OCI-LY1 (cell line): ENCODE measurements around the gene VAMP7.
"Not testable (repeated sequence)": the region's sequence is repeated elsewhere in the genome, so short reads cannot be mapped to it uniquely, and the experiment has no call there.

ENCODE experiments used
- H2AFZ ChIP-seq: fragments of 200-600 bp; sonication (generic), shearing (Covaris generic); 2 replicates; pipeline ENCODE4 v1.6.0; 2014; ENCODE audit warnings: antibody characterized with exemption, mild to moderate bottlenecking, low read length
- H3F3A ChIP-seq: fragments of 200-600 bp; sonication (generic), shearing (Covaris generic); 2 replicates; pipeline ENCODE4 v1.6.0; 2014; ENCODE audit warnings: mild to moderate bottlenecking, antibody characterized with exemption, low read length, moderate library complexity; ENCODE audit not compliant: insufficient read depth
- H3K27ac ChIP-seq: fragments of 200-600 bp; sonication (generic); 2 replicates; pipeline ENCODE4 v1.5.1; 2014; ENCODE audit warnings: low read length, mixed run types, mild to moderate bottlenecking, low read depth; ENCODE audit not compliant: poor library complexity, severe bottlenecking
- H3K27me3 ChIP-seq: fragments of 200-600 bp; sonication (generic); 2 replicates; pipeline ENCODE4 v1.6.0; 2014; ENCODE audit warnings: antibody characterized with exemption, mild to moderate bottlenecking, low read length, moderate library complexity; ENCODE audit not compliant: insufficient read depth
- H3K36me3 ChIP-seq: fragments of 200-600 bp; sonication (generic); 2 replicates; pipeline ENCODE4 v1.6.1; 2014; ENCODE audit warnings: mild to moderate bottlenecking, antibody characterized with exemption, low read length, moderate library complexity, mixed read lengths; ENCODE audit not compliant: insufficient read depth
- H3K4me1 ChIP-seq: fragments of 200-600 bp; sonication (generic); 2 replicates; pipeline ENCODE4 v1.5.1; 2014; ENCODE audit warnings: mild to moderate bottlenecking, low read length, moderate library complexity; ENCODE audit not compliant: insufficient read depth, severe bottlenecking
- H3K4me2 ChIP-seq: fragments of 200-600 bp; sonication (generic), shearing (Covaris generic); 2 replicates; pipeline ENCODE4 v1.6.1; 2014; ENCODE audit warnings: low read length
- H3K4me3 ChIP-seq: fragments of 200-600 bp; sonication (generic); 2 replicates; pipeline ENCODE4 v1.5.1; 2014; ENCODE audit warnings: low read length, low read depth, mild to moderate bottlenecking, mixed read lengths; ENCODE audit not compliant: poor library complexity, severe bottlenecking
- H3K79me2 ChIP-seq: fragments of 200-600 bp; shearing (Covaris generic); 2 replicates; pipeline ENCODE4 v1.6.1; 2016; ENCODE audit warnings: mixed run types, low read length, mixed read lengths; ENCODE audit not compliant: insufficient read depth
- H3K9ac ChIP-seq: fragments of 200-600 bp; sonication (generic), shearing (Covaris generic); 2 replicates; pipeline ENCODE4 v1.6.1; 2014; ENCODE audit warnings: mild to moderate bottlenecking, low read length, mixed read lengths
- H3K9me2 ChIP-seq: fragments of 200-600 bp; sonication (generic), shearing (Covaris generic); 2 replicates; pipeline ENCODE4 v1.6.1; 2014; ENCODE audit warnings: low read depth, mild to moderate bottlenecking, low read length, mixed read lengths
- H3K9me3 ChIP-seq: fragments of 200-600 bp; shearing (Covaris generic); 2 replicates; pipeline ENCODE4 v1.6.1; 2014; ENCODE audit warnings: low read length, mixed read lengths
- H4K20me1 ChIP-seq: fragments of 200-600 bp; sonication (generic), shearing (Covaris generic); 2 replicates; pipeline ENCODE4 v1.6.0; 2016; ENCODE audit warnings: mild to moderate bottlenecking, low read length; ENCODE audit not compliant: insufficient read depth
- EZH2 ChIP-seq: fragments of 200-600 bp; sonication (generic), shearing (Covaris generic); IDR thresholded peaks from 2 replicates; pipeline ENCODE4 v1.8.0; 2017; ENCODE audit warnings: borderline replicate concordance, mixed run types, mild to moderate bottlenecking, antibody characterized with exemption, low read length, moderate library complexity, mixed read lengths
- TF ChIP-seq, protein P1 (sequence below): fragments of 200-600 bp; sonication (generic), shearing (Covaris generic); IDR thresholded peaks from 2 replicates; pipeline ENCODE4 v1.5.1; 2017; ENCODE audit warnings: mild to moderate bottlenecking, antibody characterized with exemption, low read length, moderate library complexity, mixed read lengths

The VAMP7 gene

DNA sequence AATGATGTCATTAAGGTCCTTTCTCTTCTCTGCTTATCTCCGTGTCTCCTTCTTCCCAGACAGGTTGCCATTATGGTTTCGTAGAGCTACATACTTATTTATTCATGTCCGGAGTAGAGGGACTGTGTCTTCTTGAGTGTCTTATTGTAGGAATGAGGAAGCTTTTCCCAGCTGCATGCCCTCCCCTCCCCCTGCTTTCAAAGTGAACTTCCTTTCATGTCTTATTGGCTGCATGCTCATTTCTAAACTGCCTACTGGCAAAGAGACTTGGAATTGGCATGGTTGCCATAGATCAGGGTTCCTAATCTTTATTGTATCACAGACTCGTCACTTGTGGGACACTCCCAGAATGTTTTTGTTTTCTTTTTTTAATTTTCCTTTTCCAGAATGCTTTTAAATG, 15.4 kb downstream of the VAMP7 start:
- Histone ChIP-seq H3F3A (no peaks in the 10 kb centered on the region), H3K9me3 (no peaks in the 10 kb centered on the region), H3K27ac (no peak overlapping the region), H2AFZ (no peak overlapping the region), H3K79me2 (no peaks in the 10 kb centered on the region), H4K20me1 (no peaks in the 10 kb centered on the region), H3K9ac (no peak overlapping the region), H3K4me3 (no peak overlapping the region), H3K27me3 (no peaks in the 10 kb centered on the region), H3K4me2 (no peak overlapping the region), H3K9me2 (no peaks in the 10 kb centered on the region), H3K36me3 (peaks cover 57% of the 10 kb centered on the region), H3K4me1 (no peaks in the 10 kb centered on the region)
- TF ChIP-seq, protein P1, sequence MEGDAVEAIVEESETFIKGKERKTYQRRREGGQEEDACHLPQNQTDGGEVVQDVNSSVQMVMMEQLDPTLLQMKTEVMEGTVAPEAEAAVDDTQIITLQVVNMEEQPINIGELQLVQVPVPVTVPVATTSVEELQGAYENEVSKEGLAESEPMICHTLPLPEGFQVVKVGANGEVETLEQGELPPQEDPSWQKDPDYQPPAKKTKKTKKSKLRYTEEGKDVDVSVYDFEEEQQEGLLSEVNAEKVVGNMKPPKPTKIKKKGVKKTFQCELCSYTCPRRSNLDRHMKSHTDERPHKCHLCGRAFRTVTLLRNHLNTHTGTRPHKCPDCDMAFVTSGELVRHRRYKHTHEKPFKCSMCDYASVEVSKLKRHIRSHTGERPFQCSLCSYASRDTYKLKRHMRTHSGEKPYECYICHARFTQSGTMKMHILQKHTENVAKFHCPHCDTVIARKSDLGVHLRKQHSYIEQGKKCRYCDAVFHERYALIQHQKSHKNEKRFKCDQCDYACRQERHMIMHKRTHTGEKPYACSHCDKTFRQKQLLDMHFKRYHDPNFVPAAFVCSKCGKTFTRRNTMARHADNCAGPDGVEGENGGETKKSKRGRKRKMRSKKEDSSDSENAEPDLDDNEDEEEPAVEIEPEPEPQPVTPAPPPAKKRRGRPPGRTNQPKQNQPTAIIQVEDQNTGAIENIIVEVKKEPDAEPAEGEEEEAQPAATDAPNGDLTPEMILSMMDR, result no peak
- no peak for TF ChIP-seq EZH2

DNA sequence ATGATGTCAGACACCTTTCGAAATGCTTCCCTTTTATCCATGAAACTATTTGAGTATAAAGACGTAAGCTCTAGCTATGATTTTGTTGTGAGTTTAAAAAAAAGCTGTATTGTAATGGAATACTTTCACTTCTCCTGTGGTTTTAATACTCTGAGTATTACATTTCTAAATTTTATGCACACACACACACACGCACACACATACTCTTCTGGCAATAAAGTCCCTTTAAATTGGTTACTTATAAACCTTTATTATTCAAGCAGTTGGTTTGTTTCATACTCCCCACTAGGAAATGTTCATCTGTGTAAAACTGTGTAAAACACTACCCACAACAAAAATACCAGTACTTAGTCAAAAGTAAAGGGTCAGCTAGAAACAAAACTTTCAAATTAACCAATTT, 18.2 kb downstream of the VAMP7 start:
- Histone ChIP-seq H3K4me3 (no peak overlapping the region), H2AFZ (no peak overlapping the region), H3F3A (no peaks in the 10 kb centered on the region), H3K4me2 (no peak overlapping the region), H3K9ac (no peak overlapping the region), H3K9me3 (no peaks in the 10 kb centered on the region), H3K27ac (no peak overlapping the region), H3K4me1 (no peaks in the 10 kb centered on the region), H3K79me2 (no peaks in the 10 kb centered on the region), H3K27me3 (no peaks in the 10 kb centered on the region), H3K36me3 (peaks cover 42% of the 10 kb centered on the region), H3K9me2 (no peaks in the 10 kb centered on the region), H4K20me1 (no peaks in the 10 kb centered on the region)
- TF ChIP-seq, protein P1, result no peak
- TF ChIP-seq EZH2, result no peak

DNA sequence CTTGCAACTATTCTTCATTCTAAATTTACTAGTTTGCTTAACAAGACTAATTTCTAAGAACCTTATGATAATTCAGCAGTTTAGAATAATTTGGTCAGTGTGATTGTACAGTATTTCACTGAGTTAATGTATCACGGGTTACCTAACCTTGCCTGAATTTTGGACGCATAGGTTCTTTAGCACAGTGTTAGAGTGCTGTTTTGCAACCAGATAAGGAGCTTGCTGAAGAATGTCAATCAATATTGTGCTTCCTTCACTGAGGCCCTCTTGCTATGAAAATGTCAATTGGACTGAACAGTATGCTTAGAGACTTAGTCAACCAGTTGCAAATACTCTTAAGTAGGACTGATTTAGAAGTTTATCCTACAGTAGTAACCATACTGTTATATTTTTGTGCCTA, 19.6 kb downstream of the VAMP7 start:
- Histone ChIP-seq H3K79me2 (no peaks in the 10 kb centered on the region), H3F3A (no peaks in the 10 kb centered on the region), H3K9me3 (no peaks in the 10 kb centered on the region), H3K4me2 (no peak overlapping the region), H4K20me1 (no peaks in the 10 kb centered on the region), H2AFZ (no peak overlapping the region), H3K27ac (no peak overlapping the region), H3K4me1 (no peaks in the 10 kb centered on the region), H3K9ac (no peak overlapping the region), H3K36me3 (peaks cover 42% of the 10 kb centered on the region), H3K9me2 (no peaks in the 10 kb centered on the region), H3K4me3 (no peak overlapping the region), H3K27me3 (no peaks in the 10 kb centered on the region)
- TF ChIP-seq EZH2, result no peak
- TF ChIP-seq, protein P1, result no peak

DNA sequence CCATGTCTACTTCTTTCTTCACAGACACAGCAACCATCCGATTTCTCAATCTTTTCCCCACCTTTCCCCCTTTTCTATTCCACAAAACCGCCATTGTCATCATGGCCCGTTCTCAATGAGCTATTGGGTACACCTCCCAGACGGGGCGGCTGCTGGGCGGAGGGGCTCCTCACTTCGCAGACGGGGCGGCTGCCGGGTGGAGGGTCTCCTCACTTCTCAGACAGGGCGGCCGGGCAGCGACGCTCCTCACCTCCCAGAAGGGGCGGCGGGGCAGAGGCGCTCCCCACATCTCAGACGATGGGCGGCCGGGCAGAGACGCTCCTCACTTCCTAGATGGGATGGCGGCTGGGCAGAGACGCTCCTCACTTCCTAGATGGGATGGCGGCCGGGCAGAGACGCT, 26.5 kb downstream of the VAMP7 start:
- H3K9me2 ChIP-seq, H3K27ac ChIP-seq, H3K4me1 ChIP-seq, H4K20me1 ChIP-seq, H3F3A ChIP-seq, H2AFZ ChIP-seq, H3K4me3 ChIP-seq, H3K4me2 ChIP-seq, H3K79me2 ChIP-seq, H3K27me3 ChIP-seq, H3K9ac ChIP-seq, H3K9me3 ChIP-seq: not testable (repeated sequence)
- H3K36me3 ChIP-seq, result peaks cover 21% of the 10 kb centered on the region
